ENCODE results near the gene S1PR5. TPM values are rescaled to one million over a fixed set of nuclear protein-coding genes. Genes with fewer than 3 reads are reported as not detected.
A peak's percentile ranks its signal among the peaks of the same experiment; 100 is the strongest.

Gene S1PR5
- total and polyA plus RNA-seq, 10 of the 15 experiments (the other 5 are each of a cell fraction or from before 2014, with no cell fraction given): 0.04 TPM; not detected in 9

DNA sequence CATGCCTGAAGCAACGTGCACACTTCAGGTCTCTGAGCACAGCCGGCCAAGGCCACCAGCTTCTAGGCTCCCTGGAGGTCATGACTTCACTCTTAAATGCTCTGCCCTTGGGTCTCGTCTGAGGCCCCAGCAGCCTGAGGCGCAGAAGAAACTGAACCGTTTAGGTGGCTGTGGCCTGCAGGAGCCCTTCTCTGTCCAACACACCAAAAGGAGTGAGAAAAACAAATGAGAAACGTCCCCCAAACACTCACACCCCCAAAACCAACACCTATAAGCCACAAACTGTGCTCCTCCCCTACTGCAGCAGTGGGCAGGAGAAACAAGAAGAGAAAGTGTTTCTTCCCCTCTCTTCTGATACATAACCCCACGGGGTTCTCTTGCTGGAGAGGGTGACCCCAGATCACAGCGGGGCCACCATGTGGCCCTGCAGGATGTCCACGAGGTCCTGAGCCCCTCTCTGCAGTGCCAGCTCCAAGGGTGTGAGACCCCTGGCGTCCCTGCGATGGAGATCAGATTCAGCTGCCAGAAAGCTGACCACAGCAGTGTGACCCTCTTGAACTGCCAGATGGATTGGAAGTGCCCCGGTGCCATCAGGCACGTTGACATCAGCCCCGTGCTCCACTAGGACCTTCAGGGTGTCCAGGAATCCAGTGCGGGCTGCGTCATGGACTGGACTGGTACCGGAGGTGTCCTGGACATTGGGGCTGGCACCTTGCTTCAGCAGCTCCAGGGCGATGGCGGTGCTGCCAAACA is 49.6 kb upstream of the S1PR5 start (continued):
- TF ChIP-seq, protein P1, sequence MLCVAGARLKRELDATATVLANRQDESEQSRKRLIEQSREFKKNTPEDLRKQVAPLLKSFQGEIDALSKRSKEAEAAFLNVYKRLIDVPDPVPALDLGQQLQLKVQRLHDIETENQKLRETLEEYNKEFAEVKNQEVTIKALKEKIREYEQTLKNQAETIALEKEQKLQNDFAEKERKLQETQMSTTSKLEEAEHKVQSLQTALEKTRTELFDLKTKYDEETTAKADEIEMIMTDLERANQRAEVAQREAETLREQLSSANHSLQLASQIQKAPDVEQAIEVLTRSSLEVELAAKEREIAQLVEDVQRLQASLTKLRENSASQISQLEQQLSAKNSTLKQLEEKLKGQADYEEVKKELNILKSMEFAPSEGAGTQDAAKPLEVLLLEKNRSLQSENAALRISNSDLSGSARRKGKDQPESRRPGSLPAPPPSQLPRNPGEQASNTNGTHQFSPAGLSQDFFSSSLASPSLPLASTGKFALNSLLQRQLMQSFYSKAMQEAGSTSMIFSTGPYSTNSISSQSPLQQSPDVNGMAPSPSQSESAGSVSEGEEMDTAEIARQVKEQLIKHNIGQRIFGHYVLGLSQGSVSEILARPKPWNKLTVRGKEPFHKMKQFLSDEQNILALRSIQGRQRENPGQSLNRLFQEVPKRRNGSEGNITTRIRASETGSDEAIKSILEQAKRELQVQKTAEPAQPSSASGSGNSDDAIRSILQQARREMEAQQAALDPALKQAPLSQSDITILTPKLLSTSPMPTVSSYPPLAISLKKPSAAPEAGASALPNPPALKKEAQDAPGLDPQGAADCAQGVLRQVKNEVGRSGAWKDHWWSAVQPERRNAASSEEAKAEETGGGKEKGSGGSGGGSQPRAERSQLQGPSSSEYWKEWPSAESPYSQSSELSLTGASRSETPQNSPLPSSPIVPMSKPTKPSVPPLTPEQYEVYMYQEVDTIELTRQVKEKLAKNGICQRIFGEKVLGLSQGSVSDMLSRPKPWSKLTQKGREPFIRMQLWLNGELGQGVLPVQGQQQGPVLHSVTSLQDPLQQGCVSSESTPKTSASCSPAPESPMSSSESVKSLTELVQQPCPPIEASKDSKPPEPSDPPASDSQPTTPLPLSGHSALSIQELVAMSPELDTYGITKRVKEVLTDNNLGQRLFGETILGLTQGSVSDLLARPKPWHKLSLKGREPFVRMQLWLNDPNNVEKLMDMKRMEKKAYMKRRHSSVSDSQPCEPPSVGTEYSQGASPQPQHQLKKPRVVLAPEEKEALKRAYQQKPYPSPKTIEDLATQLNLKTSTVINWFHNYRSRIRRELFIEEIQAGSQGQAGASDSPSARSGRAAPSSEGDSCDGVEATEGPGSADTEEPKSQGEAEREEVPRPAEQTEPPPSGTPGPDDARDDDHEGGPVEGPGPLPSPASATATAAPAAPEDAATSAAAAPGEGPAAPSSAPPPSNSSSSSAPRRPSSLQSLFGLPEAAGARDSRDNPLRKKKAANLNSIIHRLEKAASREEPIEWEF (IDR thresholded peaks at IDR 0.05; ENCODE audit: insufficient replicate concordance, low read depth, low read length): no peak
- TF ChIP-seq, protein P2, sequence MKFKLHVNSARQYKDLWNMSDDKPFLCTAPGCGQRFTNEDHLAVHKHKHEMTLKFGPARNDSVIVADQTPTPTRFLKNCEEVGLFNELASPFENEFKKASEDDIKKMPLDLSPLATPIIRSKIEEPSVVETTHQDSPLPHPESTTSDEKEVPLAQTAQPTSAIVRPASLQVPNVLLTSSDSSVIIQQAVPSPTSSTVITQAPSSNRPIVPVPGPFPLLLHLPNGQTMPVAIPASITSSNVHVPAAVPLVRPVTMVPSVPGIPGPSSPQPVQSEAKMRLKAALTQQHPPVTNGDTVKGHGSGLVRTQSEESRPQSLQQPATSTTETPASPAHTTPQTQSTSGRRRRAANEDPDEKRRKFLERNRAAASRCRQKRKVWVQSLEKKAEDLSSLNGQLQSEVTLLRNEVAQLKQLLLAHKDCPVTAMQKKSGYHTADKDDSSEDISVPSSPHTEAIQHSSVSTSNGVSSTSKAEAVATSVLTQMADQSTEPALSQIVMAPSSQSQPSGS (IDR thresholded peaks at IDR 0.05; ENCODE audit: low read length): no peak
- TF ChIP-seq ZNF207 (IDR thresholded peaks at IDR 0.05; ENCODE audit: borderline replicate concordance) (no peak), HDGF (IDR thresholded peaks at IDR 0.05) (peak; percentile 33; the same call in 1 of the 2 replicates), IRF4 (IDR thresholded peaks at IDR 0.05; ENCODE audit: low read depth, low read length) (no peak), SMARCA5 (IDR thresholded peaks at IDR 0.05) (peak; percentile 26; the same call in 1 of the 2 replicates), NBN (IDR thresholded peaks at IDR 0.05) (peak; percentile 86), CBX5 (IDR thresholded peaks at IDR 0.05; ENCODE audit: low read depth) (no peak), TCF12 (IDR thresholded peaks at IDR 0.05; ENCODE audit: low read depth, low read length) (no peak), SPI1 (IDR thresholded peaks at IDR 0.05; ENCODE audit: borderline replicate concordance, insufficient read depth, low read depth, low read length) (peak; percentile 19; the same call in 1 of the 2 replicates), POLR2AphosphoS2 (IDR thresholded peaks at IDR 0.05; ENCODE audit: low read depth, low read length) (no peak), RAD21 (IDR thresholded peaks at IDR 0.05; ENCODE audit: insufficient read depth, low read depth, low read length) (no peak), ZNF24 (IDR thresholded peaks at IDR 0.05) (no peak), CREM (IDR thresholded peaks at IDR 0.05; ENCODE audit: low read depth) (0 out of 2 replicates have a peak, but pooled peaks have one; percentile 18), FOXK2 (IDR thresholded peaks at IDR 0.05) (no peak; the same call in 1 of the 2 replicates), NRF1 (conservative IDR thresholded peaks at IDR 0.05; ENCODE audit: low read depth, low read length) (no peak), SREBF1 (IDR thresholded peaks at IDR 0.05; ENCODE audit: low read length) (no peak), GATAD2B (conservative IDR thresholded peaks at IDR 0.05; ENCODE audit: low read depth) (peak; percentile 41; the same call in 1 of the 2 replicates), RB1 (IDR thresholded peaks at IDR 0.05; ENCODE audit: borderline replicate concordance) (no peak), ZNF217 (IDR thresholded peaks at IDR 0.05) (no peak), BRCA1 (IDR thresholded peaks at IDR 0.05; ENCODE audit: low read depth, low read length) (no peak), SUZ12 (IDR thresholded peaks at IDR 0.05; ENCODE audit: unreplicated experiment) (no peak)
- TF ChIP-seq, protein P3, sequence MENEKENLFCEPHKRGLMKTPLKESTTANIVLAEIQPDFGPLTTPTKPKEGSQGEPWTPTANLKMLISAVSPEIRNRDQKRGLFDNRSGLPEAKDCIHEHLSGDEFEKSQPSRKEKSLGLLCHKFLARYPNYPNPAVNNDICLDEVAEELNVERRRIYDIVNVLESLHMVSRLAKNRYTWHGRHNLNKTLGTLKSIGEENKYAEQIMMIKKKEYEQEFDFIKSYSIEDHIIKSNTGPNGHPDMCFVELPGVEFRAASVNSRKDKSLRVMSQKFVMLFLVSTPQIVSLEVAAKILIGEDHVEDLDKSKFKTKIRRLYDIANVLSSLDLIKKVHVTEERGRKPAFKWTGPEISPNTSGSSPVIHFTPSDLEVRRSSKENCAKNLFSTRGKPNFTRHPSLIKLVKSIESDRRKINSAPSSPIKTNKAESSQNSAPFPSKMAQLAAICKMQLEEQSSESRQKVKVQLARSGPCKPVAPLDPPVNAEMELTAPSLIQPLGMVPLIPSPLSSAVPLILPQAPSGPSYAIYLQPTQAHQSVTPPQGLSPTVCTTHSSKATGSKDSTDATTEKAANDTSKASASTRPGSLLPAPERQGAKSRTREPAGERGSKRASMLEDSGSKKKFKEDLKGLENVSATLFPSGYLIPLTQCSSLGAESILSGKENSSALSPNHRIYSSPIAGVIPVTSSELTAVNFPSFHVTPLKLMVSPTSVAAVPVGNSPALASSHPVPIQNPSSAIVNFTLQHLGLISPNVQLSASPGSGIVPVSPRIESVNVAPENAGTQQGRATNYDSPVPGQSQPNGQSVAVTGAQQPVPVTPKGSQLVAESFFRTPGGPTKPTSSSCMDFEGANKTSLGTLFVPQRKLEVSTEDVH (IDR thresholded peaks at IDR 0.05; ENCODE audit: low read depth, partially characterized antibody): no peak

All from GM12878 (cell line).